Body of pancreas (tissue), 4 donors: Measurements from ENCODE around the gene MOXD1.
"Not testable (repeated sequence)": the region's sequence is repeated elsewhere in the genome, so short reads cannot be mapped to it uniquely, and the experiment has no call there.

ENCODE experiments used
- CTCF ChIP-seq, 7 experiments: fragments of 450-650 bp in 4 of 7; fragments of 200-600 bp in 3 of 7; sonication (generic) in 3 of 7; IDR thresholded peaks; one replicate each; pipeline ENCODE4 v1.5.1; 2016 to 2019; ENCODE audit warnings: antibody characterized with exemption in 7 of 7
- POLR2A ChIP-seq, 3 donors: fragments of 450-650 bp; IDR thresholded peaks; one replicate each; pipeline ENCODE4 v1.6.1; 2016; ENCODE audit warnings: antibody characterized with exemption in 3 of 3, mild to moderate bottlenecking in 2 of 3

GRCh38 chr6:132351986-132352385, 49.3 kb downstream of the MOXD1 start:
- not testable (repeated sequence) for TF ChIP-seq CTCF, POLR2A (IDR thresholded peaks at IDR 0.05)
